Activated naive CD8-positive, alpha-beta T cell treated with anti-CD3 and anti-CD28 coated beads, Interleukin-2, amount 10 ng/mL, durations not matched to agents 7 days and 5 days (primary cell): ENCODE results near the gene COL21A1. TPM values are rescaled to one million over a fixed set of nuclear protein-coding genes. Genes with fewer than 3 reads are reported as not detected.

Experiments used
- ATAC-seq: fragments of 150-1000 bp; cut with Tn5 transposase; one replicate; pipeline ENCODE4 v1.10.0; 2021; ENCODE audit warnings: low read depth, moderate library complexity
- POLR2A ChIA-PET: fragments of 350-600 bp; sonication (Branson Sonifier 250); formaldehyde crosslinking; loops from one replicate; lab custom pipeline; 2021; ENCODE audit warnings: antibody characterized with exemption; lab: Charles Lee
- DNase-seq: peaks from one replicate; pipeline ENCODE4 v3.0.0; 2021
- H3K27ac Mint-ChIP-seq: one replicate; pipeline ENCODE4 v1.8.0; 2022; ENCODE audit warnings: mild to moderate bottlenecking, mixed read lengths
- H3K27me3 Mint-ChIP-seq: one replicate; pipeline ENCODE4 v1.8.0; 2022; ENCODE audit warnings: mild to moderate bottlenecking, moderate library complexity, mixed read lengths
- H3K36me3 Mint-ChIP-seq: one replicate; pipeline ENCODE4 v1.8.0; 2021; ENCODE audit warnings: mild to moderate bottlenecking, mixed read lengths
- H3K4me1 Mint-ChIP-seq: one replicate; pipeline ENCODE4 v1.8.0; 2021; ENCODE audit warnings: mixed read lengths
- H3K4me3 Mint-ChIP-seq: one replicate; pipeline ENCODE4 v1.8.0; 2022; ENCODE audit warnings: mild to moderate bottlenecking, moderate library complexity, mixed read lengths
- H3K9me3 Mint-ChIP-seq: one replicate; pipeline ENCODE4 v1.8.0; 2021; ENCODE audit warnings: mixed read lengths
- total RNA-seq, 2 experiments: library from RNA; stranded (reverse); gene quantifications; one replicate each; pipeline ENCODE4 v1.2.3, GENCODE V29; 2021

The COL21A1 gene
- total RNA-seq, 2 experiments from 2014 or later = not detected

- ATAC-seq (no peak), DNase-seq (no peak)
- Mint-ChIP-seq H3K27me3 (no peaks in the 10 kb centered on the region), H3K27ac (no peak overlapping the region), H3K9me3 (peaks cover 7% of the 10 kb centered on the region), H3K36me3 (no peaks in the 10 kb centered on the region), H3K4me3 (no peak overlapping the region), H3K4me1 (no peaks in the 10 kb centered on the region)
- POLR2A ChIA-PET = no interaction called here
These were observed 95.7 kb downstream of the COL21A1 start for GRCh38 chr6:56151609-56152224.

GRCh38 chr6:56148488-56149186 is 98.7 kb downstream of the COL21A1 start:
- no peaks in the 10 kb centered on the region for H3K36me3 Mint-ChIP-seq
- H3K27me3 Mint-ChIP-seq = no peaks in the 10 kb centered on the region
- DNase-seq (no peak), ATAC-seq (no peak)
- no peaks in the 10 kb centered on the region for H3K4me1 Mint-ChIP-seq
- peaks cover 5% of the 10 kb centered on the region for H3K9me3 Mint-ChIP-seq
- H3K27ac Mint-ChIP-seq = no peak overlapping the region
- no peak overlapping the region for H3K4me3 Mint-ChIP-seq
- POLR2A ChIA-PET = no interaction called here

- Mint-ChIP-seq H3K4me3 (no peak overlapping the region), H3K4me1 (no peaks in the 10 kb centered on the region), H3K9me3 (peaks cover 6% of the 10 kb centered on the region), H3K27me3 (no peaks in the 10 kb centered on the region), H3K27ac (no peak overlapping the region), H3K36me3 (no peaks in the 10 kb centered on the region)
- ATAC-seq (no peak), DNase-seq (no peak)
- POLR2A ChIA-PET = no interaction called here
These were observed 99.6 kb downstream of the COL21A1 start for GRCh38 chr6:56147766-56148165.

- Mint-ChIP-seq H3K4me3 (no peak overlapping the region), H3K4me1 (no peaks in the 10 kb centered on the region)
- POLR2A ChIA-PET = no interaction called here
These were observed 101.3 kb downstream of the COL21A1 start for GRCh38 chr6:56146086-56146485.

GRCh38 chr6:56145616-56146015 is 101.8 kb downstream of the COL21A1 start:
- Mint-ChIP-seq H3K4me3 (no peak overlapping the region), H3K4me1 (no peaks in the 10 kb centered on the region), H3K9me3 (peaks cover 6% of the 10 kb centered on the region), H3K36me3 (no peaks in the 10 kb centered on the region), H3K27ac (no peak overlapping the region), H3K27me3 (no peaks in the 10 kb centered on the region)
- no peak for DNase-seq
- no peak for ATAC-seq
- POLR2A ChIA-PET = no interaction called here

More at GRCh38 chr6:56146086-56146485, 101.3 kb downstream of the COL21A1 start:
- H3K36me3 Mint-ChIP-seq = no peaks in the 10 kb centered on the region
- H3K27me3 Mint-ChIP-seq = no peaks in the 10 kb centered on the region
- peaks cover 6% of the 10 kb centered on the region for H3K9me3 Mint-ChIP-seq
- no peak overlapping the region for H3K27ac Mint-ChIP-seq
- no peak for DNase-seq
- no peak for ATAC-seq

- Mint-ChIP-seq H3K36me3 (no peaks in the 10 kb centered on the region), H3K4me1 (no peaks in the 10 kb centered on the region), H3K9me3 (peaks cover 5% of the 10 kb centered on the region), H3K27me3 (no peaks in the 10 kb centered on the region), H3K4me3 (no peak overlapping the region), H3K27ac (no peak overlapping the region)
- POLR2A ChIA-PET = no interaction called here
- no peak for DNase-seq
- ATAC-seq = no peak
These were observed 102.6 kb downstream of the COL21A1 start for GRCh38 chr6:56144538-56145324.

GRCh38 chr6:56143796-56144195 is 103.6 kb downstream of the COL21A1 start:
- H3K4me1 Mint-ChIP-seq = no peaks in the 10 kb centered on the region
- ATAC-seq (no peak), DNase-seq (no peak)
- H3K36me3 Mint-ChIP-seq = no peaks in the 10 kb centered on the region
- no peaks in the 10 kb centered on the region for H3K27me3 Mint-ChIP-seq
- H3K27ac Mint-ChIP-seq = no peak overlapping the region
- H3K4me3 Mint-ChIP-seq = no peak overlapping the region
- peaks cover 5% of the 10 kb centered on the region for H3K9me3 Mint-ChIP-seq
- POLR2A ChIA-PET = no interaction called here

GRCh38 chr6:56140090-56140489 is 107.3 kb downstream of the COL21A1 start:
- H3K9me3 Mint-ChIP-seq = peaks cover 5% of the 10 kb centered on the region

GRCh38 chr6:56115715-56116114 is 131.7 kb downstream of the COL21A1 start:
- DNase-seq (no peak), ATAC-seq (no peak)
- Mint-ChIP-seq H3K36me3 (no peaks in the 10 kb centered on the region), H3K27ac (no peak overlapping the region), H3K9me3 (peaks cover 2% of the 10 kb centered on the region), H3K27me3 (no peaks in the 10 kb centered on the region), H3K4me1 (no peaks in the 10 kb centered on the region), H3K4me3 (no peak overlapping the region)
- POLR2A ChIA-PET = no interaction called here

More at GRCh38 chr6:56140090-56140489, 107.3 kb downstream of the COL21A1 start:
- DNase-seq (no peak), ATAC-seq (no peak)
- POLR2A ChIA-PET = no interaction called here
- no peak overlapping the region for H3K4me3 Mint-ChIP-seq
- no peaks in the 10 kb centered on the region for H3K27me3 Mint-ChIP-seq
- no peaks in the 10 kb centered on the region for H3K36me3 Mint-ChIP-seq
- no peaks in the 10 kb centered on the region for H3K4me1 Mint-ChIP-seq
- no peak overlapping the region for H3K27ac Mint-ChIP-seq

- Mint-ChIP-seq H3K4me3 (no peak overlapping the region), H3K36me3 (no peaks in the 10 kb centered on the region), H3K27ac (no peak overlapping the region), H3K4me1 (no peaks in the 10 kb centered on the region), H3K27me3 (no peaks in the 10 kb centered on the region), H3K9me3 (peaks cover 2% of the 10 kb centered on the region)
- ATAC-seq (no peak), DNase-seq (no peak)
- POLR2A ChIA-PET = no interaction called here
These were observed 138.2 kb downstream of the COL21A1 start for GRCh38 chr6:56109149-56109548.

- Mint-ChIP-seq H3K36me3 (no peaks in the 10 kb centered on the region), H3K9me3 (no peaks in the 10 kb centered on the region), H3K27ac (no peak overlapping the region), H3K27me3 (no peaks in the 10 kb centered on the region), H3K4me3 (no peak overlapping the region), H3K4me1 (no peaks in the 10 kb centered on the region)
- DNase-seq (no peak), ATAC-seq (no peak)
- POLR2A ChIA-PET = no interaction called here
These were observed 141.1 kb downstream of the COL21A1 start for GRCh38 chr6:56106231-56106630.

GRCh38 chr6:56104591-56104990 is 142.8 kb downstream of the COL21A1 start:
- POLR2A ChIA-PET = no interaction called here
- Mint-ChIP-seq H3K9me3 (no peaks in the 10 kb centered on the region), H3K27ac (no peak overlapping the region), H3K27me3 (no peaks in the 10 kb centered on the region), H3K4me3 (no peak overlapping the region), H3K4me1 (no peaks in the 10 kb centered on the region), H3K36me3 (no peaks in the 10 kb centered on the region)
- no peak for ATAC-seq
- DNase-seq = no peak

GRCh38 chr6:56102216-56102615 is 145.2 kb downstream of the COL21A1 start:
- POLR2A ChIA-PET = no interaction called here
- Mint-ChIP-seq H3K9me3 (peaks cover 2% of the 10 kb centered on the region), H3K36me3 (no peaks in the 10 kb centered on the region), H3K27me3 (no peaks in the 10 kb centered on the region), H3K4me3 (no peak overlapping the region), H3K4me1 (no peaks in the 10 kb centered on the region), H3K27ac (no peak overlapping the region)
- no peak for DNase-seq
- ATAC-seq = no peak

- peaks cover 2% of the 10 kb centered on the region for H3K9me3 Mint-ChIP-seq
- DNase-seq = no peak
- H3K27ac Mint-ChIP-seq = no peak overlapping the region
- ATAC-seq = no peak
- H3K27me3 Mint-ChIP-seq = no peaks in the 10 kb centered on the region
- no peaks in the 10 kb centered on the region for H3K36me3 Mint-ChIP-seq
- no peak overlapping the region for H3K4me3 Mint-ChIP-seq
- no peaks in the 10 kb centered on the region for H3K4me1 Mint-ChIP-seq
- POLR2A ChIA-PET = no interaction called here
These were observed 146.2 kb downstream of the COL21A1 start for GRCh38 chr6:56101141-56101553.
